H1 (cell line): Measurements from ENCODE around the gene IFT122.

Experiments used
- CREB1 ChIP-seq: IDR thresholded peaks from 2 replicates; pipeline ENCODE4 v1.6.1; 2012; ENCODE audit warnings: inconsistent platforms
- GABPA ChIP-seq: IDR thresholded peaks from 2 replicates; pipeline ENCODE4 v1.6.1; 2011; ENCODE audit warnings: mild to moderate bottlenecking, low read length, moderate library complexity, borderline replicate concordance; ENCODE audit not compliant: insufficient read depth
- GTF2F1 ChIP-seq: IDR thresholded peaks from 2 replicates; pipeline ENCODE4 v1.6.1; 2012; ENCODE audit warnings: low read depth, low read length, improper control_type of control experiment, borderline replicate concordance
- JUN ChIP-seq: IDR thresholded peaks from 2 replicates; pipeline ENCODE4 v1.6.1; 2011; ENCODE audit warnings: low read depth, mild to moderate bottlenecking, improper control_type of control experiment, low read length
- JUND ChIP-seq: IDR thresholded peaks from 2 replicates; pipeline ENCODE4 v1.6.1; 2011; ENCODE audit warnings: mild to moderate bottlenecking, improper control_type of control experiment, low read length
- KDM4A ChIP-seq: IDR thresholded peaks from one replicate; pipeline ENCODE4 v1.7.1; 2012; ENCODE audit warnings: low read depth, mild to moderate bottlenecking, moderate library complexity, low read length, inconsistent platforms; ENCODE audit not compliant: severe bottlenecking
- POLR2AphosphoS5 ChIP-seq: IDR thresholded peaks from 2 replicates; pipeline ENCODE4 v1.6.1; 2011; ENCODE audit warnings: low read depth, low read length
- RFX5 ChIP-seq: IDR thresholded peaks from 2 replicates; pipeline ENCODE4 v1.6.1; 2011; ENCODE audit warnings: low read depth, low read length, improper control_type of control experiment, borderline replicate concordance
- SP1 ChIP-seq: IDR thresholded peaks from 2 replicates; pipeline ENCODE4 v1.6.1; 2011; ENCODE audit warnings: low read depth, low read length
- SUZ12 ChIP-seq: fragments of 200-600 bp; sonication (generic); IDR thresholded peaks from 2 replicates; pipeline ENCODE4 v1.6.1; 2012; ENCODE audit warnings: mild to moderate bottlenecking, inconsistent platforms, low read length, moderate library complexity, mixed read lengths
- YY1 ChIP-seq: IDR thresholded peaks from 2 replicates; pipeline ENCODE4 v1.6.1; 2011; ENCODE audit warnings: low read depth, mild to moderate bottlenecking, low read length
- TF ChIP-seq, protein P1 (sequence below), 3 experiments: IDR thresholded peaks; 1 replicate in 2 of 3; 2 replicates in 1 of 3; pipeline versions ENCODE4 v1.5.1 to v1.6.1; 2011; ENCODE audit warnings: low read length in 3 of 3, mild to moderate bottlenecking in 3 of 3, inconsistent platforms in 2 of 3, low read depth in 1 of 3, moderate library complexity in 1 of 3; ENCODE audit not compliant: insufficient read depth in 1 of 3; ENCODE audit errors: control extremely low read depth in 1 of 3
- TF ChIP-seq, protein P2 (sequence below): IDR thresholded peaks from 2 replicates; pipeline ENCODE4 v1.6.1; 2012; ENCODE audit warnings: inconsistent platforms

DNA sequence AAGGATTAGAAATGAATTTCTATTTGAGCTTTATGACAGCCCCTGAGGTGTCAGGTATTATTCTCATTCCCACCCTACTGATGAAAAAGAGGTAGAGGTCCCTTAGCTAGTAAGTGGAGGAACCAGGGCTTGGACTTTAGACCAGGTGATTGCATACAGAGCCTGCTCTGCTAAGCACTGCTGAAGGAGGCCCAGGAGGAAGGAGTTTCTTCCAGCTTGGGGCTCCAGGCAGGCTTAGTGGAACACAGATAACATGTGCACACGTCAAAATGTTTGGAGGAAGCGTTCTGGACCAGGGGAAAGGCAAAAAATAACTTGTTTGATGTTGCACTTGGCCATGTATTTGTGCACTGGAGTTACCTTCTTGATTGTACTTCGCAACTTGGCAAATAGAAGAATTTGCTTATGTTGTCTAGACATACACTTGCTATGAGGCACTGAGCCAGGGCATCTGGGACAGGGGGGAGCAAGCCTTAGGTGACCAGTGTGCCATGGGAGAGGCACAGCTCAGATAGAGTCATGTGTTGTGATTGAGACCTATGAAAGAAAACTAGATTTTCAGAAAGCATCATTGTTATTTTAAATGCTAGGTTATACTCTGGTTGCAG lies 22.4 kb downstream of the IFT122 start:
- TF ChIP-seq POLR2AphosphoS5 (no peak), SP1 (no peak), YY1 (no peak), JUND (no peak), KDM4A (no peak), SUZ12 (no peak), CREB1 (no peak), GABPA (no peak), GTF2F1 (no peak), JUN (no peak), RFX5 (no peak)
- TF ChIP-seq, protein P1, sequence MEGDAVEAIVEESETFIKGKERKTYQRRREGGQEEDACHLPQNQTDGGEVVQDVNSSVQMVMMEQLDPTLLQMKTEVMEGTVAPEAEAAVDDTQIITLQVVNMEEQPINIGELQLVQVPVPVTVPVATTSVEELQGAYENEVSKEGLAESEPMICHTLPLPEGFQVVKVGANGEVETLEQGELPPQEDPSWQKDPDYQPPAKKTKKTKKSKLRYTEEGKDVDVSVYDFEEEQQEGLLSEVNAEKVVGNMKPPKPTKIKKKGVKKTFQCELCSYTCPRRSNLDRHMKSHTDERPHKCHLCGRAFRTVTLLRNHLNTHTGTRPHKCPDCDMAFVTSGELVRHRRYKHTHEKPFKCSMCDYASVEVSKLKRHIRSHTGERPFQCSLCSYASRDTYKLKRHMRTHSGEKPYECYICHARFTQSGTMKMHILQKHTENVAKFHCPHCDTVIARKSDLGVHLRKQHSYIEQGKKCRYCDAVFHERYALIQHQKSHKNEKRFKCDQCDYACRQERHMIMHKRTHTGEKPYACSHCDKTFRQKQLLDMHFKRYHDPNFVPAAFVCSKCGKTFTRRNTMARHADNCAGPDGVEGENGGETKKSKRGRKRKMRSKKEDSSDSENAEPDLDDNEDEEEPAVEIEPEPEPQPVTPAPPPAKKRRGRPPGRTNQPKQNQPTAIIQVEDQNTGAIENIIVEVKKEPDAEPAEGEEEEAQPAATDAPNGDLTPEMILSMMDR (IDR thresholded peaks at IDR 0.05; ENCODE audit: control extremely low read depth in 1 of 3, insufficient read depth in 1 of 3, low read depth in 1 of 3, low read length in 3 of 3), result no peak
- TF ChIP-seq, protein P2, sequence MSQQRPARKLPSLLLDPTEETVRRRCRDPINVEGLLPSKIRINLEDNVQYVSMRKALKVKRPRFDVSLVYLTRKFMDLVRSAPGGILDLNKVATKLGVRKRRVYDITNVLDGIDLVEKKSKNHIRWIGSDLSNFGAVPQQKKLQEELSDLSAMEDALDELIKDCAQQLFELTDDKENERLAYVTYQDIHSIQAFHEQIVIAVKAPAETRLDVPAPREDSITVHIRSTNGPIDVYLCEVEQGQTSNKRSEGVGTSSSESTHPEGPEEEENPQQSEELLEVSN, result no peak
